HepG2 (cell line): ENCODE data around the gene IL32. TPM values are rescaled to one million over a fixed set of nuclear protein-coding genes. Genes with fewer than 3 reads are reported as not detected.

Experiments used
- FOXO4 ChIP-seq: sonication (generic); formaldehyde crosslinking; conservative IDR thresholded peaks from 2 replicates; pipeline ENCODE4 v1.8.1; 2023; ENCODE audit warnings: missing genetic modification reagents
- HNRNPL ChIP-seq: fragments of 200-400 bp; formaldehyde crosslinking; IDR thresholded peaks from 2 replicates; pipeline ENCODE4 v1.6.1; 2017; ENCODE audit warnings: mild to moderate bottlenecking, low read depth, low read length
- IKZF1 ChIP-seq: fragments of 450-650 bp; IDR thresholded peaks from 2 replicates; pipeline ENCODE4 v1.7.1; 2016
- KLF16 ChIP-seq, 2 experiments: sonication (generic) in 1 of 2; formaldehyde crosslinking in 1 of 2; IDR thresholded peaks; 2 replicates each; pipeline versions ENCODE4 v1.6.1 to v1.8.0; 2016 to 2023; ENCODE audit warnings: missing genetic modification reagents in 2 of 2, missing compliant biosample characterization in 1 of 2
- MTF2 ChIP-seq: sonication (generic); formaldehyde crosslinking; IDR thresholded peaks from 2 replicates; pipeline ENCODE4 v1.5.0; 2020; ENCODE audit warnings: missing genetic modification reagents, borderline replicate concordance
- POGZ ChIP-seq: sonication (generic); formaldehyde crosslinking; IDR thresholded peaks from 2 replicates; pipeline ENCODE4 v1.4.0; 2020; ENCODE audit warnings: mild to moderate bottlenecking, missing genetic modification reagents
- SOX13 ChIP-seq, 3 experiments: fragments of 450-650 bp in 1 of 3; sonication (generic) in 1 of 3; formaldehyde crosslinking in 1 of 3; IDR thresholded peaks in 2 of 3; conservative IDR thresholded peaks in 1 of 3; 2 replicates each; pipeline versions ENCODE4 v1.5.0 to v1.6.1; 2016 to 2020; ENCODE audit warnings: antibody characterized with exemption in 1 of 3, mild to moderate bottlenecking in 1 of 3, missing compliant biosample characterization in 1 of 3, missing genetic modification reagents in 1 of 3, moderate library complexity in 1 of 3
- ZIK1 ChIP-seq: sonication (generic); formaldehyde crosslinking; IDR thresholded peaks from 2 replicates; pipeline ENCODE4 v1.5.0; 2020; ENCODE audit warnings: mild to moderate bottlenecking, low read depth, missing genetic modification reagents, borderline replicate concordance
- ZNF121 ChIP-seq: sonication (generic); formaldehyde crosslinking; IDR thresholded peaks from 2 replicates; pipeline ENCODE4 v1.5.0; 2020; ENCODE audit warnings: mild to moderate bottlenecking, missing genetic modification reagents
- ZNF160 ChIP-seq: sonication (generic); formaldehyde crosslinking; IDR thresholded peaks from 2 replicates; pipeline ENCODE4 v1.8.0; 2022; ENCODE audit warnings: mild to moderate bottlenecking, inconsistent platforms, missing genetic modification reagents
- ZNF20 ChIP-seq: sonication (generic); formaldehyde crosslinking; IDR thresholded peaks from 2 replicates; pipeline ENCODE4 v1.4.0; 2020; ENCODE audit warnings: mild to moderate bottlenecking, moderate library complexity, missing genetic modification reagents
- ZNF253 ChIP-seq: sonication (generic); formaldehyde crosslinking; IDR thresholded peaks from 2 replicates; pipeline ENCODE4 v1.8.0; 2022; ENCODE audit warnings: mild to moderate bottlenecking, missing genetic modification reagents, borderline replicate concordance
- ZNF263 ChIP-seq: sonication (generic); formaldehyde crosslinking; IDR thresholded peaks from 2 replicates; pipeline ENCODE4 v1.4.0; 2020; ENCODE audit warnings: missing genetic modification reagents
- ZNF496 ChIP-seq: sonication (generic); formaldehyde crosslinking; IDR thresholded peaks from 2 replicates; pipeline ENCODE4 v1.8.1; 2023; ENCODE audit warnings: mild to moderate bottlenecking, moderate library complexity, missing genetic modification reagents; ENCODE audit not compliant: insufficient replicate concordance
- ZNF687 ChIP-seq: sonication (generic); formaldehyde crosslinking; IDR thresholded peaks from 2 replicates; pipeline ENCODE4 v1.5.1; 2020; ENCODE audit warnings: mild to moderate bottlenecking, missing genetic modification reagents, moderate library complexity
- ZSCAN22 ChIP-seq: sonication (generic); formaldehyde crosslinking; IDR thresholded peaks from 2 replicates; pipeline ENCODE4 v1.4.0; 2020; ENCODE audit warnings: mild to moderate bottlenecking, missing genetic modification reagents
- polyA plus RNA-seq, 8 experiments: library from polyadenylated mRNA; depleted of rRNA in 3 of 8; stranded (reverse) in 7 of 8; unstranded in 1 of 8; fragments of >200 nt; fragmentation: Illumina TruSeq in 4 of 8; extraction: Trizol in 4 of 8; gene quantifications; 2 replicates each; pipeline versions ENCODE4 v1.2.1 to v1.2.3, GENCODE V29; 2011 to 2016; ENCODE audit warnings: low read depth in 4 of 8, missing spikeins in 1 of 8, mixed read lengths in 1 of 8; ENCODE audit not compliant: insufficient read depth in 1 of 8
- total RNA-seq, 5 experiments: library from RNA; depleted of rRNA; stranded (reverse); fragments of >200 nt; fragmentation: Illumina TruSeq; extraction: Trizol; gene quantifications; 2 replicates each; pipeline ENCODE4 v1.2.3, GENCODE V29; 2016; ENCODE audit warnings: low read depth in 1 of 5
- TF ChIP-seq, protein P1 (sequence below): IDR thresholded peaks from 2 replicates; pipeline ENCODE4 v1.6.1; 2016; ENCODE audit warnings: low read depth, control low read depth

IL32 gene
- total and polyA plus RNA-seq, 2 of the 13 experiments (the other 11 are each of a cell fraction or from before 2014, with no cell fraction given): 115 to 165 TPM

GRCh38 chr16:3112881-3113574 lies 47.6 kb downstream of the IL32 start (continued):
- TF ChIP-seq SOX13 (IDR thresholded peaks at IDR 0.05) (no peak), SOX13 (CRISPR knock-in tag; conservative IDR thresholded peaks at IDR 0.05 in 1 of 2, IDR thresholded peaks at IDR 0.05 in 1 of 2) (no peak), ZNF253 (CRISPR knock-in tag) (no peak), FOXO4 (CRISPR knock-in tag) (no peak), ZNF160 (CRISPR knock-in tag) (peak; percentile 3; the same call in 1 of the 2 replicates), POGZ (no peak), ZNF263 (no peak), ZNF20 (CRISPR knock-in tag) (no peak), ZNF687 (0 out of 2 replicates have a peak, but pooled peaks have one; percentile 10), MTF2 (CRISPR knock-in tag) (no peak), HNRNPL (no peak), ZSCAN22 (no peak), ZNF496 (CRISPR knock-in tag) (no peak), IKZF1 (no peak), ZIK1 (CRISPR knock-in tag) (no peak), KLF16 (CRISPR knock-in tag; IDR thresholded peaks at IDR 0.05) (no peak), ZNF121 (CRISPR knock-in tag) (no peak)
- TF ChIP-seq, protein P1, sequence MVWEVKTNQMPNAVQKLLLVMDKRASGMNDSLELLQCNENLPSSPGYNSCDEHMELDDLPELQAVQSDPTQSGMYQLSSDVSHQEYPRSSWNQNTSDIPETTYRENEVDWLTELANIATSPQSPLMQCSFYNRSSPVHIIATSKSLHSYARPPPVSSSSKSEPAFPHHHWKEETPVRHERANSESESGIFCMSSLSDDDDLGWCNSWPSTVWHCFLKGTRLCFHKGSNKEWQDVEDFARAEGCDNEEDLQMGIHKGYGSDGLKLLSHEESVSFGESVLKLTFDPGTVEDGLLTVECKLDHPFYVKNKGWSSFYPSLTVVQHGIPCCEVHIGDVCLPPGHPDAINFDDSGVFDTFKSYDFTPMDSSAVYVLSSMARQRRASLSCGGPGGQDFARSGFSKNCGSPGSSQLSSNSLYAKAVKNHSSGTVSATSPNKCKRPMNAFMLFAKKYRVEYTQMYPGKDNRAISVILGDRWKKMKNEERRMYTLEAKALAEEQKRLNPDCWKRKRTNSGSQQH: no peak; the same call in 1 of the 2 replicates
- TF ChIP-seq, all 625 proteins: peak for 7
